SK-N-SH (cell line): Measurements from ENCODE around the gene AUTS2. TPM values are rescaled to one million over a fixed set of nuclear protein-coding genes. Genes with fewer than 3 reads are reported as not detected.

Experiments
- CTCF ChIA-PET: fragments of 300-600, 350-600 bp; formaldehyde crosslinking; extraction: SDS; loops from one replicate; lab custom pipeline; 2021; lab: Yijun Ruan, JAX
- POLR2A ChIA-PET: fragments of 350-600 bp; sonication (Branson Sonifier 250); formaldehyde crosslinking; extraction: SDS; loops from one replicate; lab custom pipeline; 2020; ENCODE audit warnings: antibody characterized with exemption, inconsistent platforms; lab: Yijun Ruan, JAX
- DNase-seq: peaks from one replicate; pipeline ENCODE4 v3.0.0; 2012
- H2AFZ ChIP-seq: fragments of 200-600 bp; sonication (generic); 2 replicates; pipeline ENCODE4 v1.8.1; 2016; ENCODE audit warnings: antibody characterized with exemption, mild to moderate bottlenecking, low read depth
- H3F3A ChIP-seq: fragments of 200-600 bp; sonication (generic); replicated peaks from 2 replicates; pipeline ENCODE3; 2016; ENCODE audit warnings: antibody characterized with exemption, mild to moderate bottlenecking; ENCODE audit not compliant: insufficient read depth
- H3K27ac ChIP-seq, 2 experiments: fragments of 200-500 bp in 1 of 2; fragments of 200-600 bp in 1 of 2; sonication (Bioruptor generic) in 1 of 2; sonication (generic), shearing (Covaris generic) in 1 of 2; 2 replicates each; pipeline versions ENCODE4 v1.5.1 to v1.6.1; 2014 to 2016; ENCODE audit warnings: low read depth in 2 of 2, inconsistent platforms in 1 of 2, low read length in 1 of 2, mild to moderate bottlenecking in 1 of 2, mixed read lengths in 1 of 2
- H3K27me3 ChIP-seq: fragments of 200-600 bp; sonication (generic), shearing (Covaris generic); 2 replicates; pipeline ENCODE4 v1.6.1; 2016; ENCODE audit warnings: mixed run types; ENCODE audit not compliant: insufficient read depth
- H3K36me3 ChIP-seq, 2 experiments: fragments of 200-500 bp in 1 of 2; fragments of 200-600 bp in 1 of 2; sonication (Bioruptor generic) in 1 of 2; sonication (generic) in 1 of 2; replicated peaks in 1 of 2; 2 replicates each; pipeline versions ENCODE3 to v1.5.1; 2014 to 2016; ENCODE audit warnings: low read length in 1 of 2, mild to moderate bottlenecking in 1 of 2; ENCODE audit not compliant: insufficient read depth in 2 of 2, control insufficient read depth in 1 of 2
- H3K4me1 ChIP-seq, 2 experiments: fragments of 200-500 bp in 1 of 2; fragments of 200-600 bp in 1 of 2; sonication (Bioruptor generic) in 1 of 2; sonication (generic), shearing (Covaris generic) in 1 of 2; 2 replicates each; pipeline versions ENCODE4 v1.5.1 to v1.6.1; 2014 to 2016; ENCODE audit warnings: low read depth in 1 of 2, low read length in 1 of 2, mixed run types in 1 of 2; ENCODE audit not compliant: insufficient read depth in 2 of 2, control insufficient read depth in 1 of 2
- H3K4me2 ChIP-seq: fragments of 200-600 bp; sonication (generic), shearing (Covaris generic); 2 replicates; pipeline ENCODE4 v1.6.1; 2017; ENCODE audit warnings: mixed run types
- H3K4me3 ChIP-seq, 2 experiments: fragments of 200-500 bp in 1 of 2; fragments of 200-600 bp in 1 of 2; sonication (Bioruptor generic) in 1 of 2; sonication (generic), shearing (Covaris generic) in 1 of 2; 2 replicates each; pipeline versions ENCODE4 v1.5.1 to v1.8.1; 2014 to 2016; ENCODE audit warnings: low read depth in 2 of 2, inconsistent platforms in 1 of 2, low read length in 1 of 2, mild to moderate bottlenecking in 1 of 2, mixed read lengths in 1 of 2, moderate library complexity in 1 of 2
- H3K79me2 ChIP-seq: fragments of 200-600 bp; sonication (generic); 2 replicates; pipeline ENCODE4 v1.8.1; 2017; ENCODE audit warnings: mild to moderate bottlenecking; ENCODE audit not compliant: insufficient read depth
- H3K9ac ChIP-seq: fragments of 200-600 bp; sonication (generic); 2 replicates; pipeline ENCODE4 v1.6.1; 2017; ENCODE audit warnings: mixed run types
- H3K9me2 ChIP-seq: fragments of 200-600 bp; sonication (generic); 2 replicates; pipeline ENCODE4 v1.6.1; 2017; ENCODE audit warnings: mixed run types
- H3K9me3 ChIP-seq: fragments of 200-600 bp; sonication (generic); 2 replicates; pipeline ENCODE4 v1.6.1; 2017; ENCODE audit warnings: mixed run types, mild to moderate bottlenecking, moderate library complexity
- H4K20me1 ChIP-seq: fragments of 200-600 bp; sonication (generic); 2 replicates; pipeline ENCODE4 v1.6.1; 2017; ENCODE audit warnings: mild to moderate bottlenecking, mixed run types; ENCODE audit not compliant: insufficient read depth
- CHD2 ChIP-seq: fragments of 150-350 bp; IDR thresholded peaks from 2 replicates; pipeline ENCODE4 v1.6.1; 2018; ENCODE audit warnings: low read length; ENCODE audit not compliant: partially characterized antibody
- CTCF ChIP-seq: fragments of 200-600 bp; sonication (generic); IDR thresholded peaks from 2 replicates; pipeline ENCODE4 v1.6.1; 2017; ENCODE audit warnings: antibody characterized with exemption, mild to moderate bottlenecking, moderate library complexity
- ELF1 ChIP-seq: IDR thresholded peaks from 2 replicates; pipeline ENCODE4 v1.4.0; 2012
- EP300 ChIP-seq, 2 experiments: IDR thresholded peaks; 2 replicates each; pipeline versions ENCODE4 v1.4.0 to v1.6.1; 2012; ENCODE audit warnings: borderline replicate concordance in 1 of 2, low read depth in 1 of 2, low read length in 1 of 2
- FOSL2 ChIP-seq: IDR thresholded peaks from 2 replicates; pipeline ENCODE4 v1.4.0; 2012; ENCODE audit warnings: low read depth, mild to moderate bottlenecking, moderate library complexity, borderline replicate concordance
- FOXJ3 ChIP-seq: sonication (generic); formaldehyde crosslinking; IDR thresholded peaks from 2 replicates; pipeline ENCODE4 v1.5.1; 2020; ENCODE audit warnings: mild to moderate bottlenecking, missing genetic modification reagents
- FOXM1 ChIP-seq: IDR thresholded peaks from 2 replicates; pipeline ENCODE4 v1.4.0; 2012; ENCODE audit warnings: low read depth, mild to moderate bottlenecking
- MXI1 ChIP-seq: IDR thresholded peaks from 2 replicates; pipeline ENCODE4 v1.6.1; 2012; ENCODE audit warnings: mild to moderate bottlenecking, low read depth, low read length, improper control_type of control experiment
- NFIC ChIP-seq: IDR thresholded peaks from 2 replicates; pipeline ENCODE4 v1.4.0; 2012; ENCODE audit warnings: borderline replicate concordance
- PBX3 ChIP-seq: IDR thresholded peaks from 2 replicates; pipeline ENCODE4; 2012
- POLR2AphosphoS5 ChIP-seq: IDR thresholded peaks from 2 replicates; pipeline ENCODE4 v1.6.1; 2012; ENCODE audit warnings: low read depth, low read length
- RCOR1 ChIP-seq: fragments of 150-350 bp; IDR thresholded peaks from 2 replicates; pipeline ENCODE4 v1.6.1; 2017; ENCODE audit warnings: antibody characterized with exemption, low read length
- REST ChIP-seq: IDR thresholded peaks from 2 replicates; pipeline ENCODE4 v1.6.1; 2012; ENCODE audit warnings: mild to moderate bottlenecking, low read depth, low read length, moderate library complexity
- RFX5 ChIP-seq: IDR thresholded peaks from 2 replicates; pipeline ENCODE4 v1.6.1; 2012; ENCODE audit warnings: mild to moderate bottlenecking, improper control_type of control experiment, low read length
- RXRA ChIP-seq: IDR thresholded peaks from 2 replicates; pipeline ENCODE4 v1.4.0; 2012; ENCODE audit warnings: low read depth, mild to moderate bottlenecking, borderline replicate concordance
- SIN3A ChIP-seq: IDR thresholded peaks from 2 replicates; pipeline ENCODE4 v1.6.1; 2012; ENCODE audit warnings: low read depth, mild to moderate bottlenecking, low read length, moderate library complexity, borderline replicate concordance
- SMC3 ChIP-seq: IDR thresholded peaks from 2 replicates; pipeline ENCODE4 v1.6.1; 2012; ENCODE audit warnings: low read depth, low read length, improper control_type of control experiment
- YY1 ChIP-seq: IDR thresholded peaks from 2 replicates; pipeline ENCODE4 v1.4.0; 2012; ENCODE audit warnings: low read depth, mild to moderate bottlenecking
- WGBS: methylation state at CpG from one replicate; pipeline ENCODE4 v1.1.6; 2017; ENCODE audit warnings: low lambda C conversion rate; 5-methylcytosine and 5-hydroxymethylcytosine counted together
- polyA plus RNA-seq, 3 experiments: library from polyadenylated mRNA; depleted of rRNA; stranded (reverse); fragments of >200 nt; gene quantifications; 2 replicates each; pipeline ENCODE4 v1.2.3, GENCODE V29; 2012

Gene AUTS2
- polyA plus RNA-seq, 1 of the 3 experiments (the other 2 are of a cell fraction) = 15.6 TPM

GRCh38 chr7:70695795-70696083, 1097.5 kb downstream of the AUTS2 start:
- peak overlapping the region; percentile 84 for H3K4me2 ChIP-seq
- no peaks in the 10 kb centered on the region for H3K27me3 ChIP-seq
- H3F3A ChIP-seq = peaks cover 5% of the 10 kb centered on the region
- H3K9ac ChIP-seq = peak overlapping the region; percentile 92
- DNase-seq = peak; percentile 56
- peaks cover 61% of the 10 kb centered on the region for H3K79me2 ChIP-seq
- WGBS = 2% methylated on average over 9 of the region's 9 CpGs
- no peak for TF ChIP-seq FOXM1
- no peak for TF ChIP-seq MXI1
- no peak for TF ChIP-seq YY1
- TF ChIP-seq CTCF = no peak
- no peak for TF ChIP-seq CHD2
- TF ChIP-seq FOSL2 = no peak
- no peak for TF ChIP-seq EP300 (IDR thresholded peaks at IDR 0.05; ENCODE audit: borderline replicate concordance in 1 of 2, low read depth in 1 of 2, low read length in 1 of 2)
- no peak for TF ChIP-seq PBX3
- no peak for TF ChIP-seq RCOR1
- no peak for TF ChIP-seq RXRA
- TF ChIP-seq NFIC = no peak
- no peak for TF ChIP-seq RFX5
- TF ChIP-seq POLR2AphosphoS5 = no peak
- TF ChIP-seq ELF1 = no peak
- TF ChIP-seq FOXJ3 (CRISPR knock-in tag) = no peak
- TF ChIP-seq SIN3A = no peak
- no peak for TF ChIP-seq SMC3
- TF ChIP-seq REST = no peak
- H4K20me1 ChIP-seq = peaks cover 41% of the 10 kb centered on the region
- peak overlapping the region; percentile 79 to 97 for H3K4me3 ChIP-seq
- H3K27ac ChIP-seq = peak overlapping the region; percentile 62 to 87
- peaks cover 13 to 40% of the 10 kb centered on the region in 2 experiments; a peak in 3 of 4 replicates for H3K4me1 ChIP-seq
- ChIA-PET CTCF (interaction anchor here (0.8 to 9.3 kb wide), 17 partner anchors 11 to 652 kb away, joined by 3 to 119 read pairs (median 4); no protein-coding TSS in a partner anchor), POLR2A (interaction anchor here (1.0 to 2.0 kb wide), 4 partner anchors 81 to 319 kb away, joined by 4 to 5 read pairs (median 4); no protein-coding TSS in a partner anchor)
- peak overlapping the region; percentile 39 for H2AFZ ChIP-seq
- H3K36me3 ChIP-seq = peaks cover 10 to 29% of the 10 kb centered on the region in 2 experiments
- H3K9me3 ChIP-seq = no peaks in the 10 kb centered on the region
- no peaks in the 10 kb centered on the region for H3K9me2 ChIP-seq
